NT2/D1 (cell line): Measurements from ENCODE around the gene POU3F1.

Source experiments
- SUZ12 ChIP-seq: IDR thresholded peaks from 2 replicates; pipeline ENCODE4 v1.6.1; 2011; ENCODE audit not compliant: insufficient read length, insufficient read depth; ENCODE audit errors: extremely low read depth
- YY1 ChIP-seq: IDR thresholded peaks from 2 replicates; pipeline ENCODE4 v1.6.1; 2011; ENCODE audit not compliant: insufficient read length, insufficient read depth
- ZNF274 ChIP-seq: IDR thresholded peaks from 2 replicates; pipeline ENCODE4 v1.6.1; 2011; ENCODE audit warnings: mild to moderate bottlenecking, low read depth, low read length

GRCh38 chr1:38076038-38076437, 29.4 kb upstream of the POU3F1 start:
- TF ChIP-seq YY1 (no peak), ZNF274 (no peak), SUZ12 (no peak)
